ENCODE results near the gene PANK3.
A peak's percentile ranks its signal among the peaks of the same experiment; 100 is the strongest.

DNA sequence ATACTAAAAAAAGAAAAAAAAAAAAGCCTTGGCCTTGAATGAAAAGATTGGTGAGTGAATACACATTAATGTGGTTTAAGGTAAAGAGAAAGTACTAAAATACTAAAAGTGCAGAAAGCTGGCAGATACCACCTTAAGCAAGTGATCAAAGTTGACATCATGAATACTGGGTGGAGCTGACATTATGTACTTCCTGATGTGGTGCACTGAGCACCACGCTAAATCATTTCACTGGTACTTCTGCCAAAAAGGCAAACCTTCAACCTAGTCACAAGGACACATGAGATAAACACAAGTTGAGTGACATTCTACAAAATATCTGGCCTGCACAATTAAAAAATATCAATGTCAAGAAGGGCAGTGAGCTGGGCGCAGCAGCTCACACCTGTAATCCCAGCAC is 33.8 kb upstream of the PANK3 start:
- TF ChIP-seq POLR2AphosphoS5 (IDR thresholded peaks at IDR 0.05): peak in 2 of 3 donors; percentile 33 to 64
- TF ChIP-seq, protein P1, sequence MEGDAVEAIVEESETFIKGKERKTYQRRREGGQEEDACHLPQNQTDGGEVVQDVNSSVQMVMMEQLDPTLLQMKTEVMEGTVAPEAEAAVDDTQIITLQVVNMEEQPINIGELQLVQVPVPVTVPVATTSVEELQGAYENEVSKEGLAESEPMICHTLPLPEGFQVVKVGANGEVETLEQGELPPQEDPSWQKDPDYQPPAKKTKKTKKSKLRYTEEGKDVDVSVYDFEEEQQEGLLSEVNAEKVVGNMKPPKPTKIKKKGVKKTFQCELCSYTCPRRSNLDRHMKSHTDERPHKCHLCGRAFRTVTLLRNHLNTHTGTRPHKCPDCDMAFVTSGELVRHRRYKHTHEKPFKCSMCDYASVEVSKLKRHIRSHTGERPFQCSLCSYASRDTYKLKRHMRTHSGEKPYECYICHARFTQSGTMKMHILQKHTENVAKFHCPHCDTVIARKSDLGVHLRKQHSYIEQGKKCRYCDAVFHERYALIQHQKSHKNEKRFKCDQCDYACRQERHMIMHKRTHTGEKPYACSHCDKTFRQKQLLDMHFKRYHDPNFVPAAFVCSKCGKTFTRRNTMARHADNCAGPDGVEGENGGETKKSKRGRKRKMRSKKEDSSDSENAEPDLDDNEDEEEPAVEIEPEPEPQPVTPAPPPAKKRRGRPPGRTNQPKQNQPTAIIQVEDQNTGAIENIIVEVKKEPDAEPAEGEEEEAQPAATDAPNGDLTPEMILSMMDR (IDR thresholded peaks at IDR 0.05): no peak
- TF ChIP-seq POLR2A (IDR thresholded peaks at IDR 0.05): no peak
